ENCODE measurements around the gene METTL8. TPM values are rescaled to one million over a fixed set of nuclear protein-coding genes. Genes with fewer than 3 reads are reported as not detected.
"Not testable (repeated sequence)": the region's sequence is repeated elsewhere in the genome, so short reads cannot be mapped to it uniquely, and the experiment has no call there.

Gene METTL8
- polyA plus RNA-seq, 1 donor = 9.7 TPM

GRCh38 chr2:171422710-171423495 lies 10.9 kb downstream of the METTL8 start:
- DNase-seq = not testable (repeated sequence)

DNA sequence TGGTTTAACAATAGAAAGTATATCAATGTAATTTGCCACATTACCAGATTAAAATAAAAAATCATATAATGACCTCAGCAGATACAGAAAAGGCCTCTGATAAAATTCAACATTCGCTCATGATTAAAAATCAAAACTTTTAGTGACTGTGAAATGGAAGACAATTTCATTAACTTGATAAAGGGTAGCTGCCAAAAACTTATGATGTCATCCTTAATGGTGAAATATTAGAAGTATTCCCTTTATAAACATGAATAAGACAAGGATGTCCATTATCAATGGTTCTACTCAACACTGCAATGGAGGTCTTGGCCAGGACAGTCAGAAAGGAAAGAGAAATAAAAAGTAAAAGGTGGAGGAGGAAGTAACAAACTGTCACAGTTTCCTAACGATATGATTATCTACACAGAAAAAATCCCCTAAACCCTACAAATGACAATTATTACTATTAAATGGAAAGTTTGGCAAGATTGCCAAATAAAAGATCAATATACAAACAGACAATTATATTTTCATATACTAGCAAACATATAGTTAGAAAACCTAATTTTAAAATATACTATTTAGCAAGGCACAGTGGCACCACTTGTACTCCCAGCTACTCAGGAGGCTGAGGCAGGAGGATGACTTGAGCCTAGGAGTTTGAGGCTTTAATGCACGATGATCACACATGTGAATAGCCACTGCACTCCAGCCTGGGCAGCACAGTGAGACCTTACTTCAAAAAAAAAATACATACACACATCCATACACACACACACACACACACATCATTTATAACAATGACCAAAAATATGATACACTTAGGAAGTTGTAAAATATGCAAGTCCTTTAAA lies 12.8 kb downstream of the METTL8 start:
- no peak for DNase-seq

GRCh38 chr2:171419333-171419732 lies 14.5 kb downstream of the METTL8 start:
- DNase-seq = no peak

DNA sequence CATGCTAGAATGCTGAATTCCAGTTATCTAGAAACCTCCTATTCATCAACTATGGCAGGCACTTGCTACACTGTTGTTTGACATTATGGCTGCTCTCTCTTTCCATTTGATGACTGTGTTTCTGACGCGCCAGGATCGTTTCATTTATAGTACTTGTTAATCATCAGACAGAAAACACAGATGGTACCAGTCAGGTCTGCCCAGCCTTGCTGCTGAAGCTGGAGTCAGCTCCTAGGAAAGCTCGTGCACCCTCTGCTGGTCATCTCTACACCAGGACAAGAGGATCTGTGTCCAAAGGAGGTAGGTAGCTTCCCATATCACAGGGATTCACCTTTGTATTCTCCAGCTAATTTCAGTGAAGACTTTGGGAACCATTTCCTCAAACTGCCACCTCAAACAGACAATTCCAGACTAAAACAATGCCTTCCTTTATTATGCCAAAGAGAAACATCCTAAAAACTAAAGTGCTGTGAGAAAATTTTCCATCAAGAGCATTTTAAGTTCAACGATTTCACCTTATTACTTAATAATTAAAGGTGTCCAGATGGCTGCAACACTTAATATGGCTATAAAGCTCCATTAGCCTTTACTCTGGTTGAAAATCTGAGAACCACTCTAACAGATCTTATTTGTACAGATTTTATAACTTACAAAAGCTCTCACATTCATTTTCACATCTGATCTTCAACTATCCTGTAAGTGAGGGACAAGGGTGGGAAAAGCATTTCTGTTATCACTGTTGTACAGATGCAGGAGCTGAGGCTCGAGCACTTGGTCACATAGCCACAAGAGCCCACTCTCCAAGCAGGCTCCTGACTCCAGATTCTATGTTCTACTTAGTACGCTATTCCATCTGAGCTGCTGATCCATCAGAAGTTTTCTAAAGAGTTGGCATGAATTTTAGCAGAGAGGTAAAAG lies 17.5 kb downstream of the METTL8 start:
- DNase-seq = peak; percentile 86

- not testable (repeated sequence) for DNase-seq
These were observed 19.1 kb downstream of the METTL8 start for GRCh38 chr2:171414645-171415044.

DNA sequence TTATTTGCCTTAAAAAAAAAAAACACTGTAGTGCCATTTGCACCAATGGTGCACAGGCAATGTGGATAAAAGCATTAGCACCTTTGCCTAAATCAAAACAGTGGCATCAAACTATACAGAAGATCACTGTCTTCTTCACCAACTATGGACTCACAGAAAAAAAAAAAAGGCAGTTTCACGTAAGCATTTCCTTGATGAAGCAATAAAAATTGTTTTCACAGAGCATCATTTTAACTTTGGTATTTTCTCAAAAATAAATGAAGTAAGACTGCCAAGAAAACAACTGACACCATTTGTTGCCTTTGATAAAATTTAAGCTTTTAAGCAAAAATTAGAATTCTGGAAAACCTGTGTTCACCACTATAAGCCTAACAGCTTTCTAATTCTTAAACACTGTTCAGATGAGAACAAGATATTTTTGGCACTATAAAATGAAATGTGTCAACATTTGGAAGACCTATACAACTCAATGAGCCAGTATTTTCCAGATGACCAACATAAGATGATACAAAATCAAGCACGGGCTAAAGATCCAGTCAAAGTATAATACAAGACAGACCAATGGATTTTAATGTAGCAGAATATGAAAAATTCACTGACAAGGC lies 21.1 kb downstream of the METTL8 start:
- DNase-seq = peak; percentile 40

DNA sequence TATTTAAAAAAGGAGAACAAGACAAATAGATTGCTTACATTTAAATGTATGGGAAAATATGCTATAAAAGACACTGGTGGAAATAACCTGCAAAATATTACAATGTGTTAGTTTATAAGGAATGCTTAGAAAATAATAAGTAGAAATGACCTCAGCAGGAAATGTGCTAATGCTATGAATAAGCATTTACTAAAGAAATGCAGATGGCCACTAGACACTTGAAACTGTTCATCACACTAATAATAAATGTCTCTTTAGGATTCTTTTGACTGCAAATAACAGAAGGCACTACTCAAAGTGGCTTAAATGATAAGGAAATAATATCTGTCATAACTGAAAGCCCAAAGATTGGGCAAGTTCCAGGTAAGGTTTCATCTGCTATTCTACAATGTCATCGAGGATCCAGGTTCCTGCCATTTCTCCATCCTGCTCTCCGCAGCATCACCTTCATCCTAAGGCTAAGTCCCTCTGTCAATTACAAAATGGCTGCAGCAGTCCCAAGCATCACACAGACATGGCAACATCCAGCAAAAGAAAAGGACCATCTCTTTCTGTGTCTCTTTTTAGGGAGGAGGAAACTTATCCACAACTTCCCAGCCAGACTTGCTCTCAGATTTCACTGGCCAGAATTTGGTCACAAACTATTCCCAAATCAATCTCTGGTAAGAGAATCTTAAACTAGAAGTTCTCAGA lies 21.9 kb downstream of the METTL8 start:
- DNase-seq = no peak

DNA sequence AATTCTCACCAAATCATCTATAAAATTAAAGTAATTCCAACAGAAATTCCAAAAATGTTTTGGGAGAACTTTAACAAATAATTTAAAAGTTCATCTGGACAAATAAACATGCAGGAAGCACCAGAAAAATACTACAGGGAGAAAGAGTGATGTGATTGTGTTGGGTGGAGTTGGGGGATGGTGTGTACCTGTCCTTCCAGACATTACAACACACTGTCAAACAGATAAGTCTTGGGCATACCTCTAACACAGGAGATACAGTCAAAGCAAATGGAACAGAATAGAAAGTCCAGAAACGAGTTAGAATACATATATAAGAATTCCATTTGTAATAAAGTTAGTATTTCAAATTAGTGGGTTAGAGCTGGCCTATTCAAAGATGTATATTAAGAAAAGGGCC lies 22.6 kb downstream of the METTL8 start:
- DNase-seq = no peak

GRCh38 chr2:171410624-171411023 lies 23.2 kb downstream of the METTL8 start:
- no peak for DNase-seq

- DNase-seq = no peak
These were observed 23.7 kb downstream of the METTL8 start for GRCh38 chr2:171410101-171410500.

DNA sequence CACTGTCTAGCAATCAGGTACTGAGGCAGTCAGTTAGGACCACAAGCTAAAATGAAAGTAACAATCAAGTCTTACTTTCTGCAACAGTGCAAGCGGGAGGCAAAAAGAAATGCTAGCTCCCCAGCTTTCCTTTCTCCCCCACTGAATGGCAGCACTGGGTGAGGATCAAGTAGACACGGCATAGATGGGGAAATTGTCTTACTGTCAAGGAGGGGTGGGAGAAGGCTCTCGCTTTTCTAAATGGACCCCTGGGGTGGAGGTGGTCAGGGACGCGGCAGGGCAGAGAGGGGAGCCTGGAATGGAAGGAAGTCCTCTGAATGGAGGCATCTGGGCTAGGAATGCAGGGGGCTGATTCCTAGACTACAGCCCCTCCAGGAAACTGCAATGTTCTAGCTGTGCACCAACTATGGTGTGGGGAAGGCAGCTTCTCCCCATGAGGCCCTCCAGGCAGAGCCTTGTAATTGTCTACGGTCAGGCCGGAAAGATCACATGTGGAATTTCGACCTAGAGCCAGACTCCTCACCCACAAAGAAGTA lies 24.3 kb downstream of the METTL8 start:
- DNase-seq = no peak

GRCh38 chr2:171407676-171408044 lies 26.1 kb downstream of the METTL8 start:
- DNase-seq = no peak

GRCh38 chr2:171407030-171407675 lies 26.6 kb downstream of the METTL8 start:
- DNase-seq = no peak

DNA sequence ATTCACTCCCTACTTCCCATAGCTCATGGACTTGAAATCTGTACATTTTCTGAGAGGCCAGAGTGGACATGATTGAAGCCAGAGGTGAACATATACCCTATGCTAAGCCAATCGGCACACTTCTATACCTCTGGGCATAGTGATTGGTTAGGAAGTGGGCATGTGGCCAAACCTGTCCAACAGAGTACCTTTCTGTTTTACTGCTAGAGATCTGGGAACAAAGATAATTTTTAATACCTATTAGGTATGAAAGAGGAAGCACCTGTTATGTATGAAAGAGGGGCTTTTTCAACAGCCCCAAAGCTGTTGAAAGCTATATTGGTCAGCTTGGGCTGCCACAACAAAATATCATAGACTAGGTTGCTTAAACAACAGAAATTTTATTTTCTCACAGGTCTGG lies 27.7 kb downstream of the METTL8 start:
- no peak for DNase-seq

- DNase-seq = no peak
These were observed 28.2 kb downstream of the METTL8 start for GRCh38 chr2:171405546-171405945.

DNA sequence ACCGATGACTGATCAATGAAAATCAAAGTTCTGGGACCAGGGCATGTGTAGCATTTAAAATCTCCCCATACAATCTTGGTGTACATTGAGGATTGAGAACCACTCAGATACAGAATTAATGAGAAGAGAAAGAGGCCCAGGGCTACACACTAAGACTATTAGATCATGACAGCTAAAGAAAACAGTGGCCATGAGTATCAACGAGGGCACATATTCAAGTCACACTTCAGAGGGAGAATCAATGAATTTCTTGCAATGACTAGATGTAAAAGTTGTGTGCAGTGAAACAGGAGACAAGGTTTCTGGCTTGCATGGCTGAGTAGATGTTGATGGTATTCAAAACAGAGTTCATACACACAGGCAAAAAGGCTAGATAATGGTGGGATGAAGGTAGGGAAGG lies 29.1 kb downstream of the METTL8 start:
- DNase-seq = no peak

DNA sequence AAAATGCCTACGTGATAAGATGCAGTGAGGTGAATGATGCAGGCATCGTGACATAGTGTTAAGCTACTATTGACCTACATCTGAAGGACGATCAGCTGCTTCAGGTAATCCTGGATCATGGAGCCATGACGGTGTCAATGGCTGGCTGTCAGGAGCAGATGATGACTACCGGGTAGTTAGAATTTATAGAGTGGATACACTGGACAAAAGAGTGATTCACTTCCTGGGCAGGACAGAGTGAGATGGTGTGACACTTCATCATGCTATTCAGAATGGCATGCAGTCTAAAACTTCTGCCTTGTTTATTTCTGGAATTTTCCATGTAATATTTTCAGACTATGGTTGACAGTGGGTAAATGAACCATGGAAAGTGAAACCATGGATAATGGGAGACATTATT lies 29.5 kb downstream of the METTL8 start:
- DNase-seq = no peak

DNA sequence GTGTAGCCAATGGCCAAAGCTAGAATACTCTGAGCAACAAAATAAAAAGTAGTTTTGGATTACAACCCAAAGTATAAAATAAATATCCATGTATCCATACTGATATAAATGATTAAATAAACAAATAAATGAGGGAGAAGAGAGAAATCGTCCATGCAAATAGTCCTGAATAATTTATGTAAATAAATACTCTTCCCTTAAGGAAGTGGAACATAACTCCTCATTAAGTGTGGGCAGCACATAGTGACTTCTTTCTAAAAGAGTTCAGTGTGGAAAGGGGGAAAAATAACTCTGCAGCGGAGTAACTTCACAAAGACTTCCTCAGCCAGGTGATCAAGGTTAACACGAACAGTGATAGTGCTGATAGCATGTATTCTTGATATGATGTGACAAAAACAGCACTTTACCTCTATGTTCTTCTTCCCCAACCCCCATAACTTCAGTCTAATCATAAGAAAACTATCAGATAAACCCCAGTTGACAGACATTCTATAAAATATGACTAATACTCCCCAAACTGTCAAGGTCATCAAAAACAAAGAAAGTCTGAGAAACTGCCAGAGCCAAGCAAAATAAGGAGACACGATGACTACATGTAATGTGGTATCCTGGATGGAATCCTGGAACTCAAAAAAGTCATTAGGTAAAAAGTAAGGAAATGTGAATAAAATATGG lies 30.7 kb downstream of the METTL8 start:
- no peak for DNase-seq

- no peak for DNase-seq
These were observed 31.8 kb downstream of the METTL8 start for GRCh38 chr2:171401947-171402346.

DNA sequence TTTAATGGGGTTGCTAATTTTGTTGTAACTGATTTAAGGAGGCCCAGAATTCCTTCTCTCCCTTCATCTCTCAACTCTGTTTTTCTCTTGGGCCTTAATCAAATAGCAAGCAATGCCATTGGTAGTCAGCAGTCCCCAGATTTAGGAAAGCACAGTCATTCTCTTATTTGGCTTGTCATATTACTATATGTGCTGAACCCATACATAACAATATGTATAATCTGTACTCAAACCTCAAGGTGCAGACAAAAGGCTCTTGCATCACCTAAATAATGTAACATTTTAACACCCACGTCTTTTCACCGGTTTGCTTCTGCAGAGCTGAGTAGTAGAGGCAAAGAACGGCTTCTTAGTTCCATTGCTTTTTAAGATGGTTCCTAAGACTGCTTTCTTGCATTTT lies 33.4 kb downstream of the METTL8 start:
- no peak for DNase-seq

All from hindlimb muscle (tissue), 1 donor.